Tibial artery (tissue), 4 donors: ENCODE data around the gene CCDC88A.

Experiments used
- DNase-seq, 2 donors: peaks; one replicate each; pipeline ENCODE4 v3.0.0-alpha.2; 2019
- H3K27ac ChIP-seq, 2 donors: fragments of 200-600 bp; sonication (generic) in 1 of 2; 1 replicate in 1 of 2; 2 replicates in 1 of 2; pipeline ENCODE4 v1.5.1; 2018 to 2019; ENCODE audit warnings: mild to moderate bottlenecking in 1 of 2
- H3K27me3 ChIP-seq, 2 donors: fragments of 200-600 bp; sonication (generic) in 1 of 2; one replicate each; pipeline versions ENCODE4 v1.5.1 to v1.6.0; 2016 to 2019
- H3K36me3 ChIP-seq, 3 donors: fragments of 200-600 bp; sonication (generic) in 2 of 3; one replicate each; pipeline ENCODE4 v1.5.1; 2016 to 2019; ENCODE audit warnings: mild to moderate bottlenecking in 2 of 3
- H3K4me1 ChIP-seq, 4 donors: fragments of 200-600 bp; sonication (generic) in 2 of 4; 1 replicate in 3 of 4; 2 replicates in 1 of 4; pipeline ENCODE4 v1.5.1; 2016 to 2019
- H3K4me3 ChIP-seq, 2 donors: fragments of 200-600 bp; sonication (generic) in 1 of 2; 1 replicate in 1 of 2; 2 replicates in 1 of 2; pipeline ENCODE4 v1.5.1; 2018 to 2019; ENCODE audit warnings: mild to moderate bottlenecking in 2 of 2
- H3K9me3 ChIP-seq, 3 donors: fragments of 200-600 bp; sonication (generic) in 1 of 3; one replicate each; pipeline ENCODE4 v1.5.1; 2016 to 2019
- intact Hi-C: fragments of 100-400 bp; cut with DNase I; formaldehyde crosslinking; loops from one replicate; pipeline ENCODE4 v1.15.0; 2023; ENCODE audit warnings: low total_unique reads
- TF ChIP-seq, protein P1 (sequence below), 2 experiments: fragments of 200-600 bp in 1 of 2; fragments of 450-650 bp in 1 of 2; IDR thresholded peaks; one replicate each; pipeline ENCODE4 v1.5.1; 2017 to 2019; ENCODE audit warnings: antibody characterized with exemption in 2 of 2, mild to moderate bottlenecking in 1 of 2, moderate library complexity in 1 of 2

CCDC88A gene

GRCh38 chr2:55415300-55415699, 4.4 kb downstream of the CCDC88A start:
- H3K4me1 ChIP-seq, result peaks cover 0 to 32% (median 7%) of the 10 kb centered on the region in 4 donors
- no peaks in the 10 kb centered on the region for H3K27me3 ChIP-seq
- no peak overlapping the region for H3K4me3 ChIP-seq
- DNase-seq, result no peak
- no peak overlapping the region for H3K27ac ChIP-seq
- H3K9me3 ChIP-seq, result no peaks in the 10 kb centered on the region
- TF ChIP-seq, protein P1, sequence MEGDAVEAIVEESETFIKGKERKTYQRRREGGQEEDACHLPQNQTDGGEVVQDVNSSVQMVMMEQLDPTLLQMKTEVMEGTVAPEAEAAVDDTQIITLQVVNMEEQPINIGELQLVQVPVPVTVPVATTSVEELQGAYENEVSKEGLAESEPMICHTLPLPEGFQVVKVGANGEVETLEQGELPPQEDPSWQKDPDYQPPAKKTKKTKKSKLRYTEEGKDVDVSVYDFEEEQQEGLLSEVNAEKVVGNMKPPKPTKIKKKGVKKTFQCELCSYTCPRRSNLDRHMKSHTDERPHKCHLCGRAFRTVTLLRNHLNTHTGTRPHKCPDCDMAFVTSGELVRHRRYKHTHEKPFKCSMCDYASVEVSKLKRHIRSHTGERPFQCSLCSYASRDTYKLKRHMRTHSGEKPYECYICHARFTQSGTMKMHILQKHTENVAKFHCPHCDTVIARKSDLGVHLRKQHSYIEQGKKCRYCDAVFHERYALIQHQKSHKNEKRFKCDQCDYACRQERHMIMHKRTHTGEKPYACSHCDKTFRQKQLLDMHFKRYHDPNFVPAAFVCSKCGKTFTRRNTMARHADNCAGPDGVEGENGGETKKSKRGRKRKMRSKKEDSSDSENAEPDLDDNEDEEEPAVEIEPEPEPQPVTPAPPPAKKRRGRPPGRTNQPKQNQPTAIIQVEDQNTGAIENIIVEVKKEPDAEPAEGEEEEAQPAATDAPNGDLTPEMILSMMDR (IDR thresholded peaks at IDR 0.05), result no peak
- intact Hi-C loops, result no loop called here
- H3K36me3 ChIP-seq, result no peaks in the 10 kb centered on the region

GRCh38 chr2:55408918-55409868, 10.5 kb downstream of the CCDC88A start:
- Histone ChIP-seq H3K27ac (no peak overlapping the region), H3K36me3 (peaks cover 5 to 17% (median 13%) of the 10 kb centered on the region in 3 donors), H3K27me3 (no peaks in the 10 kb centered on the region), H3K4me3 (no peak overlapping the region), H3K4me1 (peaks cover 0 to 7% (median 0%) of the 10 kb centered on the region in 4 donors), H3K9me3 (no peaks in the 10 kb centered on the region)
- TF ChIP-seq, protein P1 (IDR thresholded peaks at IDR 0.05), result no peak
- no peak for DNase-seq
- intact Hi-C loops, result no loop called here

GRCh38 chr2:55408098-55408882, 11.4 kb downstream of the CCDC88A start:
- Histone ChIP-seq H3K4me3 (no peak overlapping the region), H3K9me3 (no peaks in the 10 kb centered on the region), H3K27me3 (no peaks in the 10 kb centered on the region), H3K27ac (no peak overlapping the region), H3K36me3 (peaks cover 5 to 22% (median 18%) of the 10 kb centered on the region in 3 donors), H3K4me1 (peaks cover 0 to 7% (median 0%) of the 10 kb centered on the region in 4 donors)
- TF ChIP-seq, protein P1 (IDR thresholded peaks at IDR 0.05), result no peak
- intact Hi-C loops, result no loop called here
- no peak for DNase-seq

DNA sequence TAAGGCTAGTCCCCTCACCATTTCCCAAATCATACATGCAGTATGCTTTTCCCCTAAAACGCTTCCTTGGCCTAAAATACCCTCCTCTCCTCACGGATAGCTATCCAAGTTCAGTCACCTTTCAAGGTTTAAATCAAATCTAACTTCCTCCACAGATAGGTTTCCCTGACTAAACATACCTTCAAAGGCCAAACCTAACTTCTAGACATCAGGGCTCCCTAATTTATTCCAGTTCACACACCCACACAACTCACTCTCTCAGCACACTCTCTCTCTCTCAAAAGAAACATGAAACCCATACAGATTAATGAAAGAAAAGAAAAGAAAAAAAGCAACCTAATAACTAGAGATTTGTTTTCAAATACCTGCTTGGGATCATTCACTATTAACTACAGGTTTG, 14.5 kb downstream of the CCDC88A start:
- DNase-seq, result no peak
- Histone ChIP-seq H3K27ac (no peak overlapping the region), H3K4me1 (peaks cover 0 to 7% (median 0%) of the 10 kb centered on the region in 4 donors), H3K27me3 (no peaks in the 10 kb centered on the region), H3K9me3 (no peaks in the 10 kb centered on the region), H3K4me3 (no peak overlapping the region), H3K36me3 (peaks cover 5 to 22% (median 19%) of the 10 kb centered on the region in 3 donors)
- TF ChIP-seq, protein P1 (IDR thresholded peaks at IDR 0.05), result no peak
- intact Hi-C loops, result no loop called here

DNA sequence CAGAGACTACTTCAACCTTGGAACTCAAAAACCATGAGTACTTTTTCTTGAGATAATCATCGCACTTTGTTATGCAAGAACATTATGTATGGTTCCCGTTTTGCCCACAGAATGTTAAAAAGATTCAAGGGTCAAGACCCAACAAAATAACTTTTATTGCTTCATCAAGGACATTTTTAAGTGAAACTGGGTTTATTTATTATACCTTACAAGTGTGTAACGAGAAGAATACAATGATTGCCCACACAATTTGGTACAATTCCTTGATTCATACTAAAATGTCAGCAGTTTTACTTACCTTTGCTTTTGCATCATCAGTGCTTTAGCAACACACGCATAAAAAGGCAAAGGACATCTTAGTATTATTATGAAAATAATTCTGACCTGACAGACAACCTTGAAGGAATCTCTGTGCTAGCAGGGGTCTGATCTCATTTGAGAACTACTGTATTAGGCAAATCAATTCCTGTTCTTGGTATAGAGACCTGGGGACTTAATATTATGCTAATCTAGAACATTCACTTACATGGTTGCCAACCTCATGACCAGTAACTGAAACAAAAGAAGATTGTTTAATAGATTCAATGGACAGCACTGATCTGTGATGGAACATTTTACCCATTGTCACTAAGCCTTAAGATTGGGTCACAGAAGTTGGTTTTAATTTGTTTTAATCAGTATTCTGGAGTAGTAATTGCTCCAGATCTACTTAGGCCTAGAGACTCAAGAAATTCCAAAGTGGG, 16.2 kb downstream of the CCDC88A start:
- H3K27ac ChIP-seq, result no peak overlapping the region
- H3K27me3 ChIP-seq, result no peaks in the 10 kb centered on the region
- TF ChIP-seq, protein P1 (IDR thresholded peaks at IDR 0.05), result no peak
- no peaks in the 10 kb centered on the region for H3K9me3 ChIP-seq
- DNase-seq, result no peak
- H3K4me1 ChIP-seq, result peaks cover 0 to 2% (median 0%) of the 10 kb centered on the region in 4 donors
- intact Hi-C loops, result no loop called here
- peaks cover 5 to 22% (median 19%) of the 10 kb centered on the region in 3 donors for H3K36me3 ChIP-seq
- no peak overlapping the region for H3K4me3 ChIP-seq
